ENCODE data around the gene TLCD2. TPM values are rescaled to one million over a fixed set of nuclear protein-coding genes. Genes with fewer than 3 reads are reported as not detected.
"Not testable (repeated sequence)": the region's sequence is repeated elsewhere in the genome, so short reads cannot be mapped to it uniquely, and the experiment has no call there.

Gene TLCD2
- total RNA-seq, 1 donor from 2014 or later, result 1.1 TPM

DNA sequence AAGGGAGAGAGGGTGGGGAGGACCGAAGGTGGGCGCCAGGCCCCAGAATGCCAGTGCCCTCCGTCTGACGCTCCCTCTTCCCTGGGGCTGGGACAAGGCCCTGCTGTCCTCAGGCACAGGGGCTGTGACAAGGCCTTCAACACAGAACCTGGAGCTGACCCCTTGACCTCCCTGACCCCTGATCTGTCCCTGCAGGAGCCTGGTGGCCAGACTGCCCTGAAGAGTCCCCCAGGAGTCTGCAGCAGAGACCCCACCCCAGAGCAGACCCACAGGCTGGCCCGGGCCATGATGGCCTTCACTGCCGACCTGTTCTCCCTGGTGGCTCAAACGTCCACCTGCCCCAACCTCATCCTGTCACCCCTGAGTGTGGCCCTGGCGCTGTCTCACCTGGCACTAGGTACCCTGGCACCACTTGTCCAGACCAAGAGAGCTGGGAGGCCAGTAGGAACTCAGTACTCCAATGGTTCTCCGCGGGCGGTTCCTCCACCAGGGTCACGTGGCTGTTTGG, 35.4 kb upstream of the TLCD2 start:
- TF ChIP-seq, protein P1, sequence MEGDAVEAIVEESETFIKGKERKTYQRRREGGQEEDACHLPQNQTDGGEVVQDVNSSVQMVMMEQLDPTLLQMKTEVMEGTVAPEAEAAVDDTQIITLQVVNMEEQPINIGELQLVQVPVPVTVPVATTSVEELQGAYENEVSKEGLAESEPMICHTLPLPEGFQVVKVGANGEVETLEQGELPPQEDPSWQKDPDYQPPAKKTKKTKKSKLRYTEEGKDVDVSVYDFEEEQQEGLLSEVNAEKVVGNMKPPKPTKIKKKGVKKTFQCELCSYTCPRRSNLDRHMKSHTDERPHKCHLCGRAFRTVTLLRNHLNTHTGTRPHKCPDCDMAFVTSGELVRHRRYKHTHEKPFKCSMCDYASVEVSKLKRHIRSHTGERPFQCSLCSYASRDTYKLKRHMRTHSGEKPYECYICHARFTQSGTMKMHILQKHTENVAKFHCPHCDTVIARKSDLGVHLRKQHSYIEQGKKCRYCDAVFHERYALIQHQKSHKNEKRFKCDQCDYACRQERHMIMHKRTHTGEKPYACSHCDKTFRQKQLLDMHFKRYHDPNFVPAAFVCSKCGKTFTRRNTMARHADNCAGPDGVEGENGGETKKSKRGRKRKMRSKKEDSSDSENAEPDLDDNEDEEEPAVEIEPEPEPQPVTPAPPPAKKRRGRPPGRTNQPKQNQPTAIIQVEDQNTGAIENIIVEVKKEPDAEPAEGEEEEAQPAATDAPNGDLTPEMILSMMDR (conservative IDR thresholded peaks at IDR 0.05), result no peak
- no peak for DNase-seq (ENCODE audit: low read depth, low spot score)
- H3K9me3 Mint-ChIP-seq, result no peaks in the 10 kb centered on the region
- H3K4me3 Mint-ChIP-seq, result no peak overlapping the region
- no peak overlapping the region for H3K27ac Mint-ChIP-seq (ENCODE audit: unreplicated experiment)
- no peaks in the 10 kb centered on the region for H3K36me3 Mint-ChIP-seq (ENCODE audit: low read depth)
- no peaks in the 10 kb centered on the region for H3K27me3 Mint-ChIP-seq (ENCODE audit: low read depth)
- H3K4me1 Mint-ChIP-seq, result no peaks in the 10 kb centered on the region

DNA sequence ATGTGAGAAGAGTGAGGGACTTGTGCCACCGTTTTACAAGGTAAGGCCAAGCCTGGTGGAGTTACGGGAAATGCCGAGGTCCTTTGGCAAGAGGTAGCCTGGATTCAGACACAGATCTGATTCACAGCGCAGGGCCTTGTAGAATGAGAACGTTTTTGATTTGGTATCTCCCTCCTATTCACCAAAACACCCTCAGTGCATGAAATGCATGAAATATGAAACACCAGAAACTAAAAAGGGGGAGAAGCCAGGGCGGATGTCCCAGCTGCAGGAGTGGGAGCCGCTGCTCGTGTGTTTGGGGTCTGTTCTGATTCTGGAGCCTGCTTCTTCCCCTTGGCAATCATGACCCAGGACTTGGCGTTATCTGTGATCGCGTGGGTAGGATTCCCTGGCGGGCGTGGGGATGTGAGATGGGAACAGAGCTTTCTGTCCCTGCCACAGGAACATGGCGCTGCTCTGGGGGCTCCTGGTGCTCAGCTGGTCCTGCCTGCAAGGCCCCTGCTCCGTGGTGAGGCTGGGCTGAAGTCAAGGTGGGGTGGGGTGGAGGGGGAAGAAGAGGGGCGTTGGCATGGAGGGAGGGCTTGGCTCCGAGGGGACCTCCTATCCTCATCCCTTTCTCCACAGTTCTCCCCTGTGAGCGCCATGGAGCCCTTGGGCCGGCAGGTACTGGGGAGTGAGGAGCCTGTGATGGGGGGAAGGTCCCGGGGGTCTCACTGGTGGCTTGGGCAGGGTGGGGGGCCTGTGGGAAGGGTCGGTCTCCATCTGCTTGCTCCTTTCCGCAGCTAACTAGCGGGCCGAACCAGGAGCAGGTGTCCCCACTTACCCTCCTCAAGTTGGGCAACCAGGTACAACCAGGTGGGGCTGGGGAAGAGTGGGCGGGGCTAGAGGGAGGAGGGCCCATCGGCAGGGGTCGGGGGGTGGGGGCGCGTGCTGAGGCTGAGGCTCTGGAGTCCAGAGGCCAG, 34.7 kb upstream of the TLCD2 start:
- no peaks in the 10 kb centered on the region for H3K27me3 Mint-ChIP-seq (ENCODE audit: low read depth)
- no peak for DNase-seq (ENCODE audit: low read depth, low spot score)
- TF ChIP-seq, protein P1 (conservative IDR thresholded peaks at IDR 0.05), result no peak

DNA sequence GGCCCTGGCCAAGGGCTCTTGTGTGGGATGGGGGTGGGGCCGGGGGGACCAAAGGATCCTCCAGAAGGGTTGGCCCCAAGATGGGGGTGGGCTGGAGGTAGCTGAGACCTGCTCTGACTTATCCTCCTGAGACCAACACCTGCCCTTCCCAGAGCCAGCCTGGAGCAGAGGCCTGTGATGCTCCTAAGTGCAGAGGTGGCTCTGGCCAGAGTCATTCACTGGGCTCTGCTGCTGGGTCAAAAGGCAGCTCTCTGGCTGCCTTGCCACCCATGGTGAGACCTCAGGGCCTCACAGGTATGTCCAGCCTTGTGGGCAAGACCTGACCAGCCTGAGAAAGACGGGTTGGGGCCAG, 32.9 kb upstream of the TLCD2 start:
- Mint-ChIP-seq H3K27me3 (ENCODE audit: low read depth) (no peaks in the 10 kb centered on the region), H3K4me3 (no peak overlapping the region), H3K36me3 (ENCODE audit: low read depth) (no peaks in the 10 kb centered on the region), H3K4me1 (no peaks in the 10 kb centered on the region), H3K27ac (ENCODE audit: unreplicated experiment) (no peak overlapping the region), H3K9me3 (no peaks in the 10 kb centered on the region)
- TF ChIP-seq, protein P1 (conservative IDR thresholded peaks at IDR 0.05), result no peak
- DNase-seq (ENCODE audit: low read depth, low spot score), result no peak

More for the DNA sequence above, 34.7 kb upstream of the TLCD2 start:
- Mint-ChIP-seq H3K4me3 (no peak overlapping the region), H3K36me3 (ENCODE audit: low read depth) (no peaks in the 10 kb centered on the region), H3K9me3 (no peaks in the 10 kb centered on the region), H3K4me1 (no peaks in the 10 kb centered on the region), H3K27ac (ENCODE audit: unreplicated experiment) (no peak overlapping the region)

DNA sequence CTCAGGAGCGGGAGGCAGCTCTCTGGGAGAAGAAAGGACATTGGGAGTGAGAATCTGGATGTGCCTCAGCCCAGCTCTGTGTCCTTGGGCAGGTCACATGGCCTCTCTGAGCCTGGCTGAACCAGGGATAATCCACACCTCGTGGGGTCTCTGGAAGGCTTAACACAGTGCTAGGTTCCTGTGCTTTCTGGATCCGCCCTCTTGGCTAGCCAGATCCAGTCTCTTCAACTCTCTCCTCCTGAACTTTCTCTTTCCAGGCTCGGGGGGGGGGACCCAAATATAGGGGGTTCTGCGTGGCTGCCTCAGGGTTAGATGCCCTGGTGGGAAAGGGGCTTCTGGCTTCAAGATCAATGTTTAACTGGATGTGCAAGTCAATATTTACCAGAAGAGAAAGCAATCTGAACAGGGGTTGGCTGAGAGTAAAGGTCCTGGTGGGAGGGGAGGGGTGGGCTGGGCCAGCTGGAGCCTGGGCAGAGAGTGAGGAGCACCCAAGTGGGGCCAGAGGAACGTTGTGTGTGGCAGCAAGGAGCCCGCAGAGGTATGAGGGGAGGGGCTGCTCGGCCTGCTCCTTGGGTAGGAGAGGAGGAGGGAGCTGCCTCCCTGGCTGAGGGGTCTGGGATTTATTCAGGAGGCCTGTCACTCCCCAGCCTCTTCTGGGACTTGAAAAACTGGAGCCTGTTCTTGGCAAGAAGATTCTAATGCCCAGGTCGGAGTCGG, 32.4 kb upstream of the TLCD2 start, which contains the start of gene SERPINF2:
Gene SERPINF2, plus strand, starts transcription at position 501 of the 717 bp plus-strand sequence. CDS start 2,125 bp downstream, outside the sequence.
- H3K27ac Mint-ChIP-seq (ENCODE audit: unreplicated experiment), result no peak within 1 kb of the TSS
- no peak for DNase-seq (ENCODE audit: low read depth, low spot score)
- TF ChIP-seq, protein P1 (conservative IDR thresholded peaks at IDR 0.05), result no peak
- no peaks in the 10 kb centered on the region for H3K4me1 Mint-ChIP-seq
- H3K36me3 Mint-ChIP-seq (ENCODE audit: low read depth), result no peaks in the 10 kb centered on the region
- no peaks in the 10 kb centered on the region for H3K9me3 Mint-ChIP-seq
- no peak within 1 kb of the TSS for H3K4me3 Mint-ChIP-seq
- H3K27me3 Mint-ChIP-seq (ENCODE audit: low read depth), result no peaks in the 10 kb centered on the region

DNA sequence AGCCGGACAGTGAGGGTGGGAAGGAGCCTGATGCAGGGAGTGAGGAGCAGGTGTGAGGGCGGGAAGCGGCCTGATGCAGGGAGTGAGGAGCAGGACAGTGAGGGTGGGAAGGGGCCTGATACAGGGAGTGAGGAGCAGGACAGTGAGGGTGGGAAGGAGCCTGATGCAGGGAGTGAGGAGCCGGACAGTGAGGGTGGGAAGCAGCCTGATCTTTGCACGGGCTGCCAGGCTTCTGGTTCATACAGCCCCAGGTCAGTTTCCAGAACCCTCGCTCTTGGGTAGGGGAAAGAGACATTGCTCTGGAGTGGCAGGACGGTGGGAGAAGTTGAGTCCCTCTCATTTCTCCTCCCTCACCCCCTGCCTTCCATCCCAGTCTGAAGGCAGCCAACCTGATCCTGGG, 31.7 kb upstream of the TLCD2 start:
- not testable (repeated sequence) for H3K27ac Mint-ChIP-seq (ENCODE audit: unreplicated experiment); H3K4me1 Mint-ChIP-seq; H3K4me3 Mint-ChIP-seq; DNase-seq (ENCODE audit: low read depth, low spot score); H3K9me3 Mint-ChIP-seq; H3K36me3 Mint-ChIP-seq (ENCODE audit: low read depth); H3K27me3 Mint-ChIP-seq (ENCODE audit: low read depth)
